Ovary (tissue), 9 donors: ENCODE measurements around the gene P2RY14. TPM values are rescaled to one million over a fixed set of nuclear protein-coding genes. Genes with fewer than 3 reads are reported as not detected.
A peak's percentile ranks its signal among the peaks of the same experiment; 100 is the strongest.

Source experiments
- DNase-seq, 5 donors: peaks; one replicate each; pipeline ENCODE4 v3.0.0-alpha.2; 2019 to 2020
- H3K27ac ChIP-seq, 2 donors: fragments of 200-600 bp; one replicate each; pipeline versions ENCODE4 v1.5.1 to v1.8.0; 2019 to 2022
- H3K27me3 ChIP-seq: fragments of 200-600 bp; one replicate; pipeline ENCODE4 v1.8.0; 2022
- H3K36me3 ChIP-seq: fragments of 200-600 bp; sonication (generic); one replicate; pipeline ENCODE4 v1.5.1; 2019
- H3K4me1 ChIP-seq: one replicate; pipeline ENCODE4 v1.8.1; 2013; ENCODE audit warnings: mild to moderate bottlenecking, moderate library complexity; ENCODE audit not compliant: insufficient read depth
- H3K4me3 ChIP-seq: fragments of 200-600 bp; sonication (generic); one replicate; pipeline ENCODE4 v1.5.1; 2017
- H3K9me3 ChIP-seq, 2 donors: fragments of 200-600 bp in 1 of 2; sonication (generic) in 1 of 2; one replicate each; pipeline versions ENCODE4 v1.5.1 to v1.8.1; 2013 to 2019; ENCODE audit warnings: mild to moderate bottlenecking in 1 of 2, moderate library complexity in 1 of 2
- CTCF ChIP-seq, 3 donors: fragments of 450-650 bp in 2 of 3; fragments of 200-600 bp in 1 of 3; IDR thresholded peaks; one replicate each; pipeline versions ENCODE4 v1.5.1 to v1.8.0; 2016 to 2022; ENCODE audit warnings: antibody characterized with exemption in 3 of 3, mild to moderate bottlenecking in 1 of 3
- EP300 ChIP-seq: sonication (generic); formaldehyde crosslinking; IDR thresholded peaks from one replicate; pipeline ENCODE4 v1.6.1; 2017; ENCODE audit warnings: antibody characterized with exemption
- POLR2A ChIP-seq: fragments of 450-650 bp; IDR thresholded peaks from one replicate; pipeline ENCODE4 v1.6.1; 2017; ENCODE audit warnings: antibody characterized with exemption, mild to moderate bottlenecking, moderate library complexity
- WGBS, 3 donors: extraction: QIAGEN DNeasy Blood & Tissue Kit in 1 of 3; methylation state at CpG; one replicate each; pipeline versions ENCODE4 v1.1.5 to v1.1.7; 2013 to 2017; 5-methylcytosine and 5-hydroxymethylcytosine counted together
- intact Hi-C, 4 donors: fragments of 100-400 bp; cut with DNase I; formaldehyde crosslinking; loops; one replicate each; pipeline versions ENCODE4 v1.11.0 to v1.15.1; 2022 to 2023
- polyA plus RNA-seq, 2 donors: library from polyadenylated mRNA; stranded (reverse); fragments of 200-250 nt in 1 of 2; fragments of 350-450 nt in 1 of 2; fragmentation: Illumina TruSeq in 1 of 2; extraction: RNeasy Lipid Tissue Mini Kit (QIAGEN cat#74804) in 1 of 2; gene quantifications; one replicate each; pipeline ENCODE4 v1.2.3, GENCODE V29; 2013 to 2014
- total RNA-seq, 7 donors: library from RNA; depleted of rRNA in 2 of 7; stranded (reverse); fragments of >200 nt in 2 of 7; fragmentation: NEBNext Ultra II Directional in 3 of 7; extraction: Animal tissue kit (Norgen Biotek cat#: 25700) in 3 of 7; gene quantifications; one replicate each; pipeline versions ENCODE4 v1.1.0 to v1.2.4, GENCODE V29; 2016 to 2023
- donor health status: DM: no; HTN: no; CAD: no; lungs with moderate emphysema.
- donor health status: DM: no; HTN: no; CAD: no.
- donor health status: Bipolar disorder and iron deficiency.
- donor health status: DM: yes; HTN: yes; CAD: no.
- donor health status: DM: no; HTN: no; CAD: no.
- donor health status: DM: yes; HTN: yes; CAD: no.

P2RY14 gene
- total and polyA plus RNA-seq, 9 donors, result 0.28 to 2.8 (median 0.70) TPM; not detected in 1

- Histone ChIP-seq H3K27me3 (no peaks in the 10 kb centered on the region), H3K4me3 (no peak overlapping the region), H3K9me3 (no peaks in the 10 kb centered on the region), H3K4me1 (no peaks in the 10 kb centered on the region), H3K36me3 (no peaks in the 10 kb centered on the region), H3K27ac (no peak overlapping the region)
- intact Hi-C loops, result no loop called here
- 20 to 36% (median 32%) methylated on average over 3 of the region's 3 CpGs for WGBS, 3 donors
- TF ChIP-seq POLR2A, result no peak
- TF ChIP-seq CTCF (IDR thresholded peaks at IDR 0.05), result peak in 2 of 3 donors; percentile 40 to 41
- DNase-seq, result no peak
Observed at GRCh38 chr3:151290673-151291072, 12.3 kb upstream of the P2RY14 start.

- no peaks in the 10 kb centered on the region for H3K36me3 ChIP-seq
- no peak for TF ChIP-seq CTCF (IDR thresholded peaks at IDR 0.05)
- no peak for TF ChIP-seq EP300
- TF ChIP-seq POLR2A, result no peak
- no peaks in the 10 kb centered on the region for H3K4me1 ChIP-seq
- 46 to 93% (median 65%) methylated on average over 3 of the region's 3 CpGs for WGBS, 3 donors
- H3K9me3 ChIP-seq, result no peaks in the 10 kb centered on the region
- no peak overlapping the region for H3K27ac ChIP-seq
- H3K4me3 ChIP-seq, result no peak overlapping the region
- no peak for DNase-seq
- intact Hi-C loops, result loop anchor here in 1 of 4 donors (10.0 kb wide), 1 partner anchor 65 kb away; no protein-coding TSS in a partner anchor
- H3K27me3 ChIP-seq, result no peaks in the 10 kb centered on the region
Observed at GRCh38 chr3:151289445-151289844, 11.1 kb upstream of the P2RY14 start.

- H3K4me1 ChIP-seq, result no peaks in the 10 kb centered on the region
- no peaks in the 10 kb centered on the region for H3K27me3 ChIP-seq
- H3K9me3 ChIP-seq, result no peaks in the 10 kb centered on the region
- intact Hi-C loops, result loop anchor here in 1 of 4 donors (10.0 kb wide), 1 partner anchor 61 kb away; no protein-coding TSS in a partner anchor
- no peak for DNase-seq
- TF ChIP-seq POLR2A (no peak), CTCF (IDR thresholded peaks at IDR 0.05) (no peak), EP300 (no peak)
- WGBS, 3 donors, result 82 to 100% (median 92%) methylated on average over 1 of the region's 1 CpG
- no peak overlapping the region for H3K4me3 ChIP-seq
- no peak overlapping the region for H3K27ac ChIP-seq
- H3K36me3 ChIP-seq, result no peaks in the 10 kb centered on the region
Observed at GRCh38 chr3:151285940-151286339, 7.6 kb upstream of the P2RY14 start.

GRCh38 chr3:151283907-151284461 lies 5.6 kb upstream of the P2RY14 start:
- Histone ChIP-seq H3K27me3 (no peaks in the 10 kb centered on the region), H3K4me1 (no peaks in the 10 kb centered on the region), H3K36me3 (no peaks in the 10 kb centered on the region), H3K9me3 (no peaks in the 10 kb centered on the region), H3K27ac (no peak overlapping the region), H3K4me3 (no peak overlapping the region)
- peak in 1 of 5 donors; percentile 23 for DNase-seq
- WGBS, 3 donors, result 23 to 36% (median 28%) methylated on average over 5 of the region's 5 CpGs
- no peak for TF ChIP-seq EP300
- no peak for TF ChIP-seq CTCF (IDR thresholded peaks at IDR 0.05)
- no peak for TF ChIP-seq POLR2A
- intact Hi-C loops, result loop anchor here (2.0 to 10.0 kb wide), 3 partner anchors 55 to 59 kb away; no protein-coding TSS in a partner anchor
